ENCODE data around the gene ODR4.
"Not testable (repeated sequence)": the region's sequence is repeated elsewhere in the genome, so short reads cannot be mapped to it uniquely, and the experiment has no call there.

The ODR4 gene

DNA sequence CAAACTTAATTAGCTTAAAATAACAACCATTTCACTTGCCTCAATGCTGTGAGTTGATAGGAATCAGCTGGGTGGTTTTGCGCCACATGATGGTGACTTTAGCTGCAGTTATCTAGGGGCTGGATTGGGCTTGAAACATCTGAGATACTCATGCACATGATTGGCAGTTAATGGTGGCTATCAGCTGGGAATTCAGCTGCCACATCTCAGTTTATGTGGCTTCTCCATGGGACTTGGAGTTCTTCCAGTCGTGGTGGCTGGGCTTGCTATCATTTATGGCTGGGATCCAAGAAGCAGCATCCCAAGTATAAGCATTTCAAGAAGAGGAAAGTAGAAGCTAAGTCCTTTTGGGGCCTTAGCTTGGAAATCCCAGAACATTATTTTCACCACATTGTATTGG is 48.9 kb downstream of the ODR4 start:
- no peak for DNase-seq

DNA sequence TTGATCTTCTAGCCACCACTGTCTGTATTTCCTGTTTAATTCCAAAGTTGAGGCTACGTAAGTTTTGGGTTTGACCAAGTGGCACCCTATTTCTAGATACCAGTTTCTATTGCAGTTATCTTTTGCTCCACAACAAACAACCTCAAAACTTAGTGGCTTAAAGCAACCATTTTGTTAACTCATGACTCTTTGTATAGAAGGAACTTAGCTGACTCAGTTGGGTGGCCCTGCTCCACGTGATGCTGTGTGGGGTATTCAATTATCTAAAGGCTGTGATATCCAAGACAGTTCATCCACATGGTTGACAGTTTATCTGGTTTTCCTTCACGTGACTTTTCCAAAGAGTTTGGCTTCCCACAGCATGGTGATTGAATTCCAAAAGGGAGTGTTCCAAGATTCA is 50.5 kb downstream of the ODR4 start:
- DNase-seq: no peak

- DNase-seq: no peak
These were observed 53.4 kb downstream of the ODR4 start for GRCh38 chr1:186429017-186429416.

GRCh38 chr1:186435336-186435735 is 59.7 kb downstream of the ODR4 start:
- DNase-seq: no peak

GRCh38 chr1:186438567-186438966 is 62.9 kb downstream of the ODR4 start:
- DNase-seq: no peak

- no peak for DNase-seq
These were observed 64.9 kb downstream of the ODR4 start for GRCh38 chr1:186440584-186440983.

DNA sequence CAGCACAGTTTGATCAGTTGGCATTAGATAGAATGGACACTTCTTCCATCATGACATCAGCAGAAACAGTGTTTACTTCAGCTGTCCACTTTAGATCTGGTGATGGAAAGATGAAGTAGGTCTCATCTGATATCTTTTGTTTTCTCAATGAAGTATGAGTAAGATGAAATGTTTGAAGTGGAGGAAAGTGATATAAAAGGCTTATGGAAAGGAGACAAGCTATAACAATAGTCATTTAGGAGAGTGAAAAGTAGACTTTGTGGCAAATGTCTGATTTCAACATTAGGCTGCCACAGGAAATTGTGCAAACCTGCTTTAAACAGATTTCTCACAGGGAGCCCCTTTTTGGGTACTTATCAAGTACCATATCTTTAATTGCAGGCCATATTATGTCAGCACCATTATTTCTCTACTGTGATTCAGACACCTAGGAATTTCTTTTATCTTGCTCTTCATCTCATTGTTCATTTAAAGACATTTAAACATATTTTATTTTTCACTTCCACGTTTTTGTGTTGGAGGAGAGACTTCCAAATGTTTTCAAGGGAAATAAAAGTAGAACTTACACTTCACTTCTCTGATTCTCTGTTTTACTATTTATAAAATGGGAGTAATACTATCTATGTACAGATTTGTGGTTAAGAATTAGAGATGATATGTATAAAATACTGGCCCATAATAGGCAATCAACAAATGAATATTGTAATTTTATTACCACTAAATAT is 67.2 kb downstream of the ODR4 start:
- DNase-seq: no peak

- no peak for DNase-seq
These were observed 68.0 kb downstream of the ODR4 start for GRCh38 chr1:186443638-186444037.

- no peak for DNase-seq
These were observed 70.5 kb downstream of the ODR4 start for GRCh38 chr1:186446152-186446551.

GRCh38 chr1:186454981-186455380 is 79.3 kb downstream of the ODR4 start:
- no peak for DNase-seq

- DNase-seq: no peak
These were observed 81.2 kb downstream of the ODR4 start for GRCh38 chr1:186456729-186457255.

DNA sequence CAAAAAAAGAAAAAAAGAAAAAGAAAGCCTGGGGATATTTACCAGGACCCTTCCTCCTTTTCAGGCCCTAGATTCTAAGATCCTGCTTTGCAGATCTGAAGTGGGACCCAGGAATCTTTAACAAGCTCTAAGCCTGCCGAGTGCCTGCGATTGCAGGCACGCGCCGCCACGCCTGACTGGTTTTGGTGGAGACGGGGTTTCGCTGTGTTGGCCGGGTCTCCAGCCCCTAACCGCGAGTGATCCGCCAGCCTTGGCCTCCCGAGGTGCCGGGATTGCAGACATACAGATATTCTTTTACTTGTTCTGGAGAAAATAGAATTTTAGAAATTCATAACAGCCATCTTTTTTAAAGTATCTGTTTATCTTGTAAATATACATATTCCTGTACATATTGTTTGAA is 83.5 kb downstream of the ODR4 start:
- not testable (repeated sequence) for DNase-seq

GRCh38 chr1:186461014-186461413 is 85.4 kb downstream of the ODR4 start, which contains the start of gene PDC:
Gene PDC (minus strand): TSS chr1:186461114. CDS start chr1:186449459, 11,655 bp downstream.
- no peak for DNase-seq

GRCh38 chr1:186463511-186463910 is 87.9 kb downstream of the ODR4 start:
- DNase-seq: no peak

DNA sequence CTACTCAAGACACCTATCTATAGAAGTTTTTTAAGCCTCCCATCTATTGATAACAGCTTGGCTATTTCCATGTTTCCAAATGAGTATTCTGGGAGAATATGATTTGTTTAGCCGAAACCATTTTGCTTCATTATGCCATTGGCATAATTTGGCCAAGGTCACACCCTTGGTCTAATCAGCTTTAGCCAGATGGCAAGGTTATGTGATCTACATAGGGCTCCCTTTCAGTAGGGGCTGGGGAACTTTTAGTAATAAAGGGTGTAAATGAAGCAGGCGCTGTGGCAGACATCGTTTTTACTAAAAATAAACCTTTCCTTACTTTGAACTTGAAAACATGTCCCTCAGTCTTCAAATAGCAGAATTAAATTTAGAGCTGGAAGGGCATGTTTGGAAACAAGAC is 88.3 kb downstream of the ODR4 start:
- DNase-seq: no peak

DNA sequence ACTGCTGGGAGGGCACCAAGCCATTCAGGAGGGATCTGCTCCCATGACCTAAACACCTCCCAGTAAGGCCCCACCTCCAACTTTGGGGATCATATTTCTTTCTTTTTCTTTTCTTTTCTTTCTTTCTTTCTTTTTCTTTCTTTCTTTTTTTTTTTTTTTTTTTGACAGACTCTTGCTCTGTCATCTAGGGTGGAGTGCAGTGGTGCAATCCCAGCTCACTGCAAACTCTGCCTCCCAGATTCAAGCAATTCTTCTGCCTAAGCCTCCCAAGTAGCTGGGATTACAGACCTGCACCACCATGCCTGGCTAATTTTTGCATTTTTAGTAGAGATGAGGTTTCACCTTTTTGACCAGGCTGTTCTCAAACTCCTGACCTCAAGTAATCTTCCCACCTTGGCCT is 89.9 kb downstream of the ODR4 start:
- DNase-seq: not testable (repeated sequence)

- no peak for DNase-seq
These were observed 90.3 kb downstream of the ODR4 start for GRCh38 chr1:186465946-186466345.
